A172 (cell line): ENCODE data around the gene HLA-DQB1. TPM values are rescaled to one million over a fixed set of nuclear protein-coding genes. Genes with fewer than 3 reads are reported as not detected.

Experiments
- DNase-seq: peaks from one replicate; pipeline ENCODE4 v3.0.0-alpha.2; 2015; ENCODE audit warnings: low spot score
- total RNA-seq: library from RNA; depleted of rRNA; stranded (reverse); fragments of >200 nt; shearing (Covaris generic); gene quantifications from 2 replicates; pipeline ENCODE4 v1.2.3, GENCODE V29; 2014; rRNA removed

HLA-DQB1 gene
- total RNA-seq, 1 experiment from 2014 or later, result not detected

DNA sequence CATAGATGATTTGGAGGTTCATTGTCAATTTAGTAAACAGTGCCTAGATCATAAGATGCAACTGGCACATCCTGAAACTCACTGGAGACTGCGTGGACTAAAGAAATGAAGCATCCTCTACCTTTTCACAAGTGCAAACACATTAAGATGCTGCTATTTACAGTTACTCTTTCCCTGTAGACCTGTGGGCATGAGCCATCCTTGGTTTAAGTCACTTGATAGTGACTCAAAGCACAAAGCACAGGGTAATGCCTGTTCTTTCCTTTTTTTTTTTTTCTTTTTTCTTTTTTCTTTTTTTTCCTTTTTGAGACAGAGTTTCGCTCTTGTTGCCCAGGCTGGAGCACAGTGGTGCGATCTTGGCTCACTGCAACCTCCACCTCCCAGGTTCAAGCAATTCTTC is 39.2 kb downstream of the HLA-DQB1 start:
- DNase-seq, result no peak

- no peak for DNase-seq
Observed at GRCh38 chr6:32625137-32625536, 41.3 kb downstream of the HLA-DQB1 start.

- DNase-seq, result no peak
Observed at GRCh38 chr6:32624565-32624964, 41.9 kb downstream of the HLA-DQB1 start.

- no peak for DNase-seq
Observed at GRCh38 chr6:32623693-32624092, 42.8 kb downstream of the HLA-DQB1 start.

GRCh38 chr6:32622545-32623401 is 43.7 kb downstream of the HLA-DQB1 start:
- DNase-seq, result no peak

DNA sequence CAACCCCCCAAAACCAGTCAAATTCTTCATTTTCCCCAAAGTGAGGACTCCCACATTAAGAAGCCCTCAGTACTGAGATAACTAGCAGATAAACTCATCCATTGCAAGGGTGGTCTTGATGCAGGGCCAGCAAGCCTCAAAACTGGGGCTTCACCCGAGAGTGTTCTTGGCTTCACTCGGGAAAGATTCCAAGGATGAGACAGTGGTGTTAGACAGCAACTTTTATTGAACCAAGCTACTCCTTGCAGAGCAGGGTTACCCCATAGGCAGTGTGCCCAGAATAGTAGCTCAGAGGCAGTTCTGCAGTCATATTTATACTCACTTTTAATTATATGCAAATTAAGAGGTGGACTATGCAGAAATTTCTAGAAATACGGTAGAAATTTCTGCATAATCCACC is 45.1 kb downstream of the HLA-DQB1 start:
- DNase-seq, result no peak

- no peak for DNase-seq
Observed at GRCh38 chr6:32617751-32618150, 48.7 kb downstream of the HLA-DQB1 start.

GRCh38 chr6:32615885-32616532 is 50.4 kb downstream of the HLA-DQB1 start:
- no peak for DNase-seq

- DNase-seq, result no peak
Observed at GRCh38 chr6:32614366-32615081, 51.9 kb downstream of the HLA-DQB1 start.

DNA sequence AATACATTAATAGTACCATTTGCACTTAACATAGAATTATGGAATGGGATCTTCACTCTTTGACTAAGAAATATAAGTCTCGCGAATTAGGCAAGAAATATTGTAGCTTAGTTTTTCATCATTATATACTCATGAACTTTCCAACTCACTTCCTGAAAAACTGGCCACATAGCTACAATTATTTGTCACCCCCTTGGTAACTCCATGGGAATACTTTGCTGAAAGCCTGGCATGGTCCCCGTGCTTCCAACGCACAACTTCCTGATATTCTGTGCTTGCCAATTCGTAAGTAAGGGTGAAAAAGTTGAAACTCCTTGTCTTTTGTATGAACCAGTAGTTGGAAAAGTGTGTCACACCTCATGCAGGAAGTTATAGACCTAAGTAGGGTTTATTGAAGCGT is 53.0 kb downstream of the HLA-DQB1 start:
- DNase-seq, result no peak

GRCh38 chr6:32610682-32611296 is 55.7 kb downstream of the HLA-DQB1 start:
- no peak for DNase-seq

- peak; percentile 94 for DNase-seq
Observed at GRCh38 chr6:32609731-32610640, 56.5 kb downstream of the HLA-DQB1 start.

Other genes with a start within 250 kb of the HLA-DQB1 start
- not detected in 2 replicates for gene HLA-DRA, start 226.8 kb downstream of the HLA-DQB1 start, total RNA-seq
- gene HLA-DRB5, start 136.4 kb downstream of the HLA-DQB1 start, total RNA-seq, result not detected in 2 replicates
- gene HLA-DRB1, start 76.8 kb downstream of the HLA-DQB1 start, total RNA-seq, result 0.07 TPM in 1 of 2 replicates, not detected in the other
- gene HLA-DQA1, start 29.3 kb downstream of the HLA-DQB1 start, total RNA-seq, result not detected in 2 replicates
- gene HLA-DQA2, start 74.7 kb upstream of the HLA-DQB1 start, total RNA-seq, result not detected in 2 replicates
- gene HLA-DQB2, start 96.9 kb upstream of the HLA-DQB1 start, total RNA-seq, result not detected in 2 replicates
- not detected in 2 replicates for gene HLA-DOB, start 150.3 kb upstream of the HLA-DQB1 start, total RNA-seq
- gene TAP2, start 172.1 kb upstream of the HLA-DQB1 start, total RNA-seq, result 20.7 and 25.0 TPM in 2 replicates
- gene PSMB8, start 177.4 kb upstream of the HLA-DQB1 start, total RNA-seq, result 121 and 131 TPM in 2 replicates
- 68.3 and 73.9 TPM in 2 replicates for gene TAP1, start 187.0 kb upstream of the HLA-DQB1 start, total RNA-seq
- 51.9 and 64.7 TPM in 2 replicates for gene PSMB9, start 187.5 kb upstream of the HLA-DQB1 start, total RNA-seq